Kidney (tissue), 14 donors: ENCODE results near the gene COL8A1. TPM values are rescaled to one million over a fixed set of nuclear protein-coding genes. Genes with fewer than 3 reads are reported as not detected.

Source experiments
- DNase-seq, 5 donors: peaks; one replicate each; pipeline ENCODE4 v3.0.0-alpha.2; 2013 to 2020
- FAIRE-seq: peaks from 2 replicates; lab custom pipeline; 2012; peaks lifted over from hg19 to GRCh38; lab: Jason Lieb, UNC
- H3K27ac ChIP-seq, 2 donors: one replicate each; pipeline ENCODE4 v1.7.0; 2013; ENCODE audit warnings: low read depth in 2 of 2, low read length in 2 of 2, inconsistent platforms in 1 of 2
- H3K27me3 ChIP-seq: one replicate; pipeline ENCODE4 v1.7.1; 2013; ENCODE audit warnings: low read length, inconsistent platforms; ENCODE audit not compliant: control insufficient read depth, insufficient read depth
- H3K36me3 ChIP-seq, 3 donors: one replicate each; pipeline versions ENCODE4 v1.7.0 to v1.7.1; 2013; ENCODE audit warnings: low read length in 3 of 3, control low read depth in 1 of 3, inconsistent platforms in 1 of 3; ENCODE audit not compliant: insufficient read depth in 3 of 3, control insufficient read depth in 2 of 3
- H3K4me1 ChIP-seq, 3 donors: one replicate each; pipeline versions ENCODE4 v1.7.0 to v1.7.1; 2013; ENCODE audit warnings: low read length in 3 of 3, inconsistent platforms in 1 of 3, low read depth in 1 of 3; ENCODE audit not compliant: control insufficient read depth in 2 of 3, insufficient read depth in 2 of 3
- H3K4me3 ChIP-seq, 3 donors: one replicate each; pipeline versions ENCODE4 v1.7.0 to v1.8.1; 2013; ENCODE audit warnings: low read length in 3 of 3, control low read depth in 1 of 3, inconsistent platforms in 1 of 3
- H3K9ac ChIP-seq, 3 donors: one replicate each; pipeline versions ENCODE4 v1.7.0 to v1.7.1; 2013; ENCODE audit warnings: low read length in 3 of 3, control low read depth in 1 of 3, inconsistent platforms in 1 of 3
- H3K9me3 ChIP-seq, 3 donors: one replicate each; pipeline versions ENCODE4 v1.7.0 to v1.7.1; 2013; ENCODE audit warnings: low read length in 3 of 3, control low read depth in 1 of 3, inconsistent platforms in 1 of 3; ENCODE audit not compliant: control insufficient read depth in 2 of 3, insufficient read depth in 1 of 3
- CTCF ChIP-seq: IDR thresholded peaks from 3 replicates; pipeline ENCODE4 v1.5.1; 2012; ENCODE audit warnings: mild to moderate bottlenecking, moderate library complexity, borderline replicate concordance; ENCODE audit not compliant: insufficient read depth; ENCODE audit errors: extremely low read depth
- intact Hi-C: fragments of 100-400 bp; cut with DNase I; formaldehyde crosslinking; loops from one replicate; pipeline ENCODE4 v1.11.1; 2022
- polyA plus RNA-seq: library from polyadenylated mRNA; stranded (reverse); fragments of 350-450 nt; fragmentation: Illumina TruSeq; extraction: RNeasy Lipid Tissue Mini Kit (QIAGEN cat#74804); gene quantifications from one replicate; pipeline ENCODE4 v1.2.3, GENCODE V29; 2014; ENCODE audit warnings: low read depth, low replicate concordance; ENCODE audit not compliant: insufficient read depth
- total RNA-seq: library from RNA; stranded (reverse); fragmentation: NEBNext Ultra II Directional; extraction: Animal tissue kit (Norgen Biotek cat#: 25700); gene quantifications from one replicate; pipeline ENCODE4 v1.2.1, GENCODE V29; 2021
- donor health status: control.
- donor health status: control.
- donor health status: control.
- donor health status: control.
- donor health status: control.
- donor health status: DM: yes; HTN: yes; CAD: no.
- donor health status: Normal renal cell carcinoma (clear cell type).

Gene COL8A1
- total and polyA plus RNA-seq, 2 donors from 2014 or later = 3.6 to 24.2 TPM

- Histone ChIP-seq H3K27ac (no peak overlapping the region), H3K4me1 (peaks cover 0 to 3% (median 3%) of the 10 kb centered on the region in 3 donors), H3K36me3 (no peaks in the 10 kb centered on the region), H3K9ac (no peak overlapping the region), H3K27me3 (no peaks in the 10 kb centered on the region), H3K9me3 (no peaks in the 10 kb centered on the region), H3K4me3 (no peak overlapping the region)
- no peak for FAIRE-seq
- no peak for TF ChIP-seq CTCF
- DNase-seq = no peak
- intact Hi-C loops = no loop called here
These were observed 60.5 kb downstream of the COL8A1 start for GRCh38 chr3:99698932-99699331.

GRCh38 chr3:99699841-99700240 is 61.4 kb downstream of the COL8A1 start:
- intact Hi-C loops = no loop called here
- Histone ChIP-seq H3K9me3 (no peaks in the 10 kb centered on the region), H3K4me1 (peaks cover 0 to 3% (median 3%) of the 10 kb centered on the region in 3 donors), H3K9ac (no peak overlapping the region), H3K36me3 (no peaks in the 10 kb centered on the region), H3K27me3 (no peaks in the 10 kb centered on the region), H3K4me3 (no peak overlapping the region), H3K27ac (no peak overlapping the region)
- FAIRE-seq (no peak), DNase-seq (no peak)
- TF ChIP-seq CTCF = no peak

GRCh38 chr3:99700631-99701268 is 62.4 kb downstream of the COL8A1 start:
- H3K4me1 ChIP-seq = peaks cover 0 to 3% (median 3%) of the 10 kb centered on the region in 3 donors
- FAIRE-seq = no peak
- no peak for TF ChIP-seq CTCF
- H3K4me3 ChIP-seq = no peak overlapping the region
- no peak overlapping the region for H3K27ac ChIP-seq
- no peak for DNase-seq
- no peaks in the 10 kb centered on the region for H3K27me3 ChIP-seq
- H3K36me3 ChIP-seq = no peaks in the 10 kb centered on the region
- no peak overlapping the region for H3K9ac ChIP-seq
- no peaks in the 10 kb centered on the region for H3K9me3 ChIP-seq
- intact Hi-C loops = no loop called here
